ENCODE results near the gene SMURF1.

Gene SMURF1

DNA sequence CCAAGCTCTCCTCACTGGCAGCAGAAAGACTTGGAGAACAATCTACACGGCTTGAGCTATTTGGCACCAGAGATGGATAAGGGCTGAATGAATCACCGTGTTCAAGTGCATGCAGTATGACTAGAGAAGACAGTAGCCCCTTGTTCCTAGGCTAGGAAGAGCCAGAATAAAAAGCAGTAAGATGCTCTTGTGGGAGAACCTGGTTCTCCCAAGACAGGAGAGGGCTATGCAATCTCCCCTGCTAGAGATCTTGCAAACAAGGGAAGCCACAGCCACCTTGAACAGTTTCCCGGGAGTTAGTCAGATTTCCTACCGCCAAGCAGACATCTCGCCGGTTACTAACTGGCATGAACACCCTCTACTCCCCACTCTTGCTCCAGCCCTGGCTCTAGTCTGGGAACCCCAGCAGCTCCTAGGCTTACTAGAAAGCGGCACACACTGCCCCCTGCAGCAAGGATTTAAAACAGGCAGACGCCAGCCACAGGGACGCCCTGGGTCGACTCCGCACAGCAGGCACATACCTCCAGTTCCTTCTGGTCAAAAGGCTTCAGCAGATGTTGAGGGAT lies 107.3 kb downstream of the SMURF1 start:
- peak; percentile 51 for DNase-seq
- H3K9me3 ChIP-seq (ENCODE audit: severe bottlenecking), result no peaks in the 10 kb centered on the region
- H3K27ac ChIP-seq, result no peak overlapping the region
- TF ChIP-seq, protein P1, sequence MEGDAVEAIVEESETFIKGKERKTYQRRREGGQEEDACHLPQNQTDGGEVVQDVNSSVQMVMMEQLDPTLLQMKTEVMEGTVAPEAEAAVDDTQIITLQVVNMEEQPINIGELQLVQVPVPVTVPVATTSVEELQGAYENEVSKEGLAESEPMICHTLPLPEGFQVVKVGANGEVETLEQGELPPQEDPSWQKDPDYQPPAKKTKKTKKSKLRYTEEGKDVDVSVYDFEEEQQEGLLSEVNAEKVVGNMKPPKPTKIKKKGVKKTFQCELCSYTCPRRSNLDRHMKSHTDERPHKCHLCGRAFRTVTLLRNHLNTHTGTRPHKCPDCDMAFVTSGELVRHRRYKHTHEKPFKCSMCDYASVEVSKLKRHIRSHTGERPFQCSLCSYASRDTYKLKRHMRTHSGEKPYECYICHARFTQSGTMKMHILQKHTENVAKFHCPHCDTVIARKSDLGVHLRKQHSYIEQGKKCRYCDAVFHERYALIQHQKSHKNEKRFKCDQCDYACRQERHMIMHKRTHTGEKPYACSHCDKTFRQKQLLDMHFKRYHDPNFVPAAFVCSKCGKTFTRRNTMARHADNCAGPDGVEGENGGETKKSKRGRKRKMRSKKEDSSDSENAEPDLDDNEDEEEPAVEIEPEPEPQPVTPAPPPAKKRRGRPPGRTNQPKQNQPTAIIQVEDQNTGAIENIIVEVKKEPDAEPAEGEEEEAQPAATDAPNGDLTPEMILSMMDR (IDR thresholded peaks at IDR 0.05; ENCODE audit: low read depth, low read length), result peak; percentile 62
- H3K27me3 ChIP-seq (ENCODE audit: insufficient read depth, low read depth, severe bottlenecking), result no peaks in the 10 kb centered on the region
- no peak overlapping the region for H3K4me3 ChIP-seq (ENCODE audit: low read depth, low read length)
- peaks cover 94% of the 10 kb centered on the region for H3K36me3 ChIP-seq

DNA sequence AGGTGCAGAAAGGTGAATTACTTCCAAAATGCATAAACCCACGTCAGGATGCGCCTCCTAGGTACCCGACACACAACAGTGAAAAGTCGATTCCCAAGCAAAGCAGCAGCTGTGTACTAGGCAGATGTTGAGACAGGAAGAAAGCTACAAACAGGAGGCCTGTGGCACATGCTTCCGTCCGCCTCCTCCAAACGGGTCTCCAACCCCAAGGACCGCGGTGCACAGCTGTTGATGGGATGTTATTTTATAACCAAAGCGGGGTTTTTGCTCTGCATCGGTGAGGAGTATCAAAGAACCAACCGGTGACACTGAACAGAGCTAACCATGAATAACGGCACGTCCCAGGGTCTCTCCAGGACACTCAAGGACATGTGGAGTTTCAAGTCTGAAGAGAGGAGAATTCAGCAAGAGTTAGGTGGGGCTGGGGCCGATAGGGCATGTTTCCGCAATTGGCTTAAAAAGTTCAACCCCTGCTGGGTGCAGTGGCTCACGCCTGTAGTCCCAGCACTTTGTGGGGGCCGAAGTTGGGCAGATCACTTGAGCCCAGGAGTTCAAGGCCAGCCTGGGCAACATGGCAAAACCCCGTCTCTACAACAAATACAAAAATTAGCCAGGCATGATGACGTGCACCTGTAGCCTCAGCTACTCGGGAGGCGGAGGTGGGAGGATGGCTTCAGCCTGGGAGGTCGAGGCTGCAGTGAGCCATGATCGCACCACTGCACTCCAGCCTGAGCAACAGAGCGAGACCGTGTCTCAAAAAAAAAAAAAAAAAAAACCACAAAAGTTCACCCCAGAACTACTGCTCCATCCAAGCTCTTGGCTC lies 108.0 kb downstream of the SMURF1 start:
- Histone ChIP-seq H3K4me3 (ENCODE audit: low read depth, low read length) (no peak overlapping the region), H3K9me3 (ENCODE audit: severe bottlenecking) (no peaks in the 10 kb centered on the region), H3K27ac (no peak overlapping the region), H3K27me3 (ENCODE audit: insufficient read depth, low read depth, severe bottlenecking) (no peaks in the 10 kb centered on the region), H3K36me3 (peaks cover 94% of the 10 kb centered on the region)
- TF ChIP-seq, protein P1 (IDR thresholded peaks at IDR 0.05; ENCODE audit: low read depth, low read length), result no peak
- DNase-seq, result no peak

DNA sequence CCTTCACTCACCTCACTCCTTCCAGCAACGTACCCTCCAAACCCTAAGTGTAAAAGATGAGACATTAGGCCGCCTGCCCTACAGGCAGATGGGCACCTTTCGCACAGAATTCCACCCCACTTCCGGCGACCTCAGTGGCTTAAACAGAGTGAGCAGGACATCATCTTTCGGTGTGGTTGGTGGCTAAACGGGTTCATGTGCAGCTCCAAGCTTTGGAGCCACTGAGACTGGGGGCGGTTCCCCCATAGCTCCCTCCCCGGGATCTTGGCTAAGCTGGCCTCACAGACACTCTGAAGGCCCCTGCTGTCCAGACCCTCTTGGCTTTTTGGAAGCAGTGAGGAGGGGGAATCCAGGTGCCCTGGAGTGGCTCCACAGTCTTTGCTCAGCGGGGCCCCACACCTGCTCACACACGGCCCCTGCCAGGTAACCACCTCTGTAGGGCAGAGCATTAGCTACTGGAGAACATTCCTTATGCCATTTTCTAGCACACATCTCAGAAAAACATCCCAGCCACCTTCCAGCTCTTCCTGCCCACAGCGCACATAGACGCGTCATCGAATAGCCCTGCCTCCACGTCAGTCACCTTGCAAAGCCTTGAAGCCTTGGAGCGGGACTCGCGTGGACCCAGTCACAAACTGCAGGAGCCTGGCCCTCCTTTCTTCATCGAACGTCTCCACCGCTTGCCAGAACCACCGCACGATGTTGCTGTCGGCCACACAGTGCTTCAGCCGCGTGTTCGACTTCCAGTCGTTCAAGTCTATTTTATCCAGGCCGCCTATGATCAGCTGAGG lies 108.8 kb downstream of the SMURF1 start:
- TF ChIP-seq, protein P1 (IDR thresholded peaks at IDR 0.05; ENCODE audit: low read depth, low read length), result no peak
- H3K4me3 ChIP-seq (ENCODE audit: low read depth, low read length), result no peak overlapping the region
- no peaks in the 10 kb centered on the region for H3K27me3 ChIP-seq (ENCODE audit: insufficient read depth, low read depth, severe bottlenecking)
- DNase-seq, result no peak
- peaks cover 91% of the 10 kb centered on the region for H3K36me3 ChIP-seq
- H3K27ac ChIP-seq, result no peak overlapping the region
- H3K9me3 ChIP-seq (ENCODE audit: severe bottlenecking), result no peaks in the 10 kb centered on the region

DNA sequence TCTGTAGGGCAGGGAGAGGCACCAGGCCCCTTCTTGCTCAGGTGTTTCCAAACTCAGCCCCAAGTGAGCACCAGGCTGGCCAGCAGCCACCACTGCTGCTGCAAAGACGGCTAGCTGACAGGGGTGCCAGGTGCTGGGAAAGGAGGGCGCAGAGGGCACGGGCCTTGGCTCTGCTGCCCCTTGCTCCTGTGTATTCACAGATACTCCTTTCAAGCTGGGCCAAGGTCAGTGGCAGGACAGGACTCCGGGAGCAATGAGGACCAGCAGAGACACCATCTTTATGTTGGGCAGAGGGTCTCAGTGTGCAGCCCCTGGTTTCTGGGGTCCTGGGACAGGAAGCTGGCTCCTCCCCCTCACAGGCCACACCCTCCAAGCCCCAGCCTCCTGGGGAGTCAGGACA lies 110.1 kb downstream of the SMURF1 start:
- TF ChIP-seq, protein P1 (IDR thresholded peaks at IDR 0.05; ENCODE audit: low read depth, low read length), result no peak
- peaks cover 94% of the 10 kb centered on the region for H3K36me3 ChIP-seq
- H3K4me3 ChIP-seq (ENCODE audit: low read depth, low read length), result no peak overlapping the region
- no peaks in the 10 kb centered on the region for H3K9me3 ChIP-seq (ENCODE audit: severe bottlenecking)
- DNase-seq, result no peak
- no peaks in the 10 kb centered on the region for H3K27me3 ChIP-seq (ENCODE audit: insufficient read depth, low read depth, severe bottlenecking)
- H3K27ac ChIP-seq, result no peak overlapping the region

DNA sequence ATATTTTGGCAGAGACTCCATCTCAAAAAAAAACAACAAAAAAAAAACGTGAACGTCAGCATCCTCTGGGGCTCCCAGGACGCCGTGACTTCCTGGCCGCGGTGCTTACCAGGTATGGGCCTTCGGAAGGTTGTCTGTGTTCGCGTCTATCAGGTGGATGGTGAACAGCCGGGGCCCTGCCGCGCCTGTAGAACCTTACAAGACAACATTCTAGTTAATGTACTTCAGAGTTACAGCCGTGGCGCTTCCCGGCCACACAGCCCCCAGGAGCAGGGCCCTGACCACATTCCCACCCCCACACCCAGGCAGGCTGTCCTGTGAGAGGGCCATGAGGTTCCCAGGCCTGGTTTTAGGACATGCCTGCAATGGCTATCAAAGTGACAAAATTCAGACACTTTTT lies 111.0 kb downstream of the SMURF1 start:
- no peak overlapping the region for H3K4me3 ChIP-seq (ENCODE audit: low read depth, low read length)
- H3K36me3 ChIP-seq, result peaks cover 92% of the 10 kb centered on the region
- H3K27ac ChIP-seq, result no peak overlapping the region
- no peaks in the 10 kb centered on the region for H3K9me3 ChIP-seq (ENCODE audit: severe bottlenecking)
- TF ChIP-seq, protein P1 (IDR thresholded peaks at IDR 0.05; ENCODE audit: low read depth, low read length), result no peak
- no peaks in the 10 kb centered on the region for H3K27me3 ChIP-seq (ENCODE audit: insufficient read depth, low read depth, severe bottlenecking)
- DNase-seq, result no peak
